ENCODE data around the gene XDH.

The XDH gene

GRCh38 chr2:31335921-31336585 lies 78.5 kb downstream of the XDH start:
- no peaks in the 10 kb centered on the region for H3K36me3 ChIP-seq (ENCODE audit: control insufficient read depth, low read length)
- H3K79me2 ChIP-seq (ENCODE audit: control insufficient read depth, low read length) = no peaks in the 10 kb centered on the region
- H3K9me2 ChIP-seq (replicated peaks; ENCODE audit: control insufficient read depth, low read length) = no peaks in the 10 kb centered on the region
- no peaks in the 10 kb centered on the region for H3F3A ChIP-seq (ENCODE audit: control insufficient read depth, insufficient read depth)
- no peak overlapping the region for H3K4me3 ChIP-seq (ENCODE audit: low read length)
- no peak overlapping the region for H3K27ac ChIP-seq (ENCODE audit: low read depth, low read length)
- no peak overlapping the region for H3K4me2 ChIP-seq (ENCODE audit: low read length)
- H3K4me1 ChIP-seq (ENCODE audit: control insufficient read depth, low read length) = no peaks in the 10 kb centered on the region
- no peak for TF ChIP-seq EZH2phosphoT487 (IDR thresholded peaks at IDR 0.05; ENCODE audit: borderline replicate concordance, low read length)
- TF ChIP-seq, protein P1, sequence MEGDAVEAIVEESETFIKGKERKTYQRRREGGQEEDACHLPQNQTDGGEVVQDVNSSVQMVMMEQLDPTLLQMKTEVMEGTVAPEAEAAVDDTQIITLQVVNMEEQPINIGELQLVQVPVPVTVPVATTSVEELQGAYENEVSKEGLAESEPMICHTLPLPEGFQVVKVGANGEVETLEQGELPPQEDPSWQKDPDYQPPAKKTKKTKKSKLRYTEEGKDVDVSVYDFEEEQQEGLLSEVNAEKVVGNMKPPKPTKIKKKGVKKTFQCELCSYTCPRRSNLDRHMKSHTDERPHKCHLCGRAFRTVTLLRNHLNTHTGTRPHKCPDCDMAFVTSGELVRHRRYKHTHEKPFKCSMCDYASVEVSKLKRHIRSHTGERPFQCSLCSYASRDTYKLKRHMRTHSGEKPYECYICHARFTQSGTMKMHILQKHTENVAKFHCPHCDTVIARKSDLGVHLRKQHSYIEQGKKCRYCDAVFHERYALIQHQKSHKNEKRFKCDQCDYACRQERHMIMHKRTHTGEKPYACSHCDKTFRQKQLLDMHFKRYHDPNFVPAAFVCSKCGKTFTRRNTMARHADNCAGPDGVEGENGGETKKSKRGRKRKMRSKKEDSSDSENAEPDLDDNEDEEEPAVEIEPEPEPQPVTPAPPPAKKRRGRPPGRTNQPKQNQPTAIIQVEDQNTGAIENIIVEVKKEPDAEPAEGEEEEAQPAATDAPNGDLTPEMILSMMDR (IDR thresholded peaks at IDR 0.05; ENCODE audit: low read depth, low read length, poor library complexity, severe bottlenecking) = no peak
- H4K20me1 ChIP-seq (ENCODE audit: control insufficient read depth, insufficient read depth, low read depth, low read length) = no peaks in the 10 kb centered on the region
- peaks cover 9% of the 10 kb centered on the region for H3K27me3 ChIP-seq (ENCODE audit: control insufficient read depth, low read length)
- H3K9me3 ChIP-seq (ENCODE audit: control insufficient read depth, insufficient read depth, low read length) = no peaks in the 10 kb centered on the region

GRCh38 chr2:31334311-31335026 lies 80.1 kb downstream of the XDH start:
- no peak overlapping the region for H3K27ac ChIP-seq (ENCODE audit: low read depth, low read length)
- no peak for TF ChIP-seq EZH2phosphoT487 (IDR thresholded peaks at IDR 0.05; ENCODE audit: borderline replicate concordance, low read length)
- TF ChIP-seq, protein P1 (IDR thresholded peaks at IDR 0.05; ENCODE audit: low read depth, low read length, poor library complexity, severe bottlenecking) = no peak

DNA sequence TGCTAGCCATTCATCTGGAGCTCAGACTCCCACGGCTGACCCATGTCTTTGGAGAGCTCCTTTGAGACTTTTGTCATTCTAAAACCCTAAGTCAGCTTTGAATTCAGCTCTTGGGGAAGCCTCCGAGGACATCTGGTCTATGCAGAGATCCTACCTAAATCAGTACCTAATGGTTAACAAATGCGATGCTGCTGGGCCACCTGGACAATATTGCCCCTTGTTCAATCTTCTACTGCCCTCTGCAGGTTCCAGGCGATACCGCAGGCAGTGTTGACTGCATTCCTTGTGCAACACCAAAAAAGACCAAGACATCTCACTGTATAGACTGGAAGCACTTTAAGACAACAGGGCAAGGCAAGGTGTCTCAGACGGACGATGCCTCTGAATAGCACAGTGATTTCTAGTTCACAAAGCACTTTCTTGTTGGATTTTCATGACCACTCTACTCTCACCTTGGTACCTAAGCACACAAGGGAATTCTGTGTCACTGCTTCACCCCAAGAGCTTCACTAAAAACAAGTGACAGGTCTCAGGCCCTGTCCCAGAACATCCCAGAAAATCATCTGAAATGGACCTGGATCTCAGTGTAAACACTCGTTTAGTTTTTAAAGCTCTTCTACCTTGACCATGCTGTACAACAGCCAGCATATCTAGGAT lies 80.9 kb downstream of the XDH start:
- H3K4me2 ChIP-seq (ENCODE audit: low read length) = no peak overlapping the region
- no peak overlapping the region for H3K4me3 ChIP-seq (ENCODE audit: low read length)
- no peaks in the 10 kb centered on the region for H3K79me2 ChIP-seq (ENCODE audit: control insufficient read depth, low read length)
- H3K36me3 ChIP-seq (ENCODE audit: control insufficient read depth, low read length) = no peaks in the 10 kb centered on the region
- no peaks in the 10 kb centered on the region for H3F3A ChIP-seq (ENCODE audit: control insufficient read depth, insufficient read depth)
- H3K9me3 ChIP-seq (ENCODE audit: control insufficient read depth, insufficient read depth, low read length) = no peaks in the 10 kb centered on the region
- no peaks in the 10 kb centered on the region for H3K9me2 ChIP-seq (replicated peaks; ENCODE audit: control insufficient read depth, low read length)
- TF ChIP-seq EZH2phosphoT487 (IDR thresholded peaks at IDR 0.05; ENCODE audit: borderline replicate concordance, low read length) = no peak
- TF ChIP-seq, protein P1 (IDR thresholded peaks at IDR 0.05; ENCODE audit: low read depth, low read length, poor library complexity, severe bottlenecking) = peak; percentile 98
- H4K20me1 ChIP-seq (ENCODE audit: control insufficient read depth, insufficient read depth, low read depth, low read length) = no peaks in the 10 kb centered on the region
- H3K27me3 ChIP-seq (ENCODE audit: control insufficient read depth, low read length) = peaks cover 10% of the 10 kb centered on the region
- no peaks in the 10 kb centered on the region for H3K4me1 ChIP-seq (ENCODE audit: control insufficient read depth, low read length)
- no peak overlapping the region for H3K27ac ChIP-seq (ENCODE audit: low read depth, low read length)

More at GRCh38 chr2:31334311-31335026, 80.1 kb downstream of the XDH start:
- Histone ChIP-seq H3K36me3 (ENCODE audit: control insufficient read depth, low read length) (no peaks in the 10 kb centered on the region), H3K27me3 (ENCODE audit: control insufficient read depth, low read length) (peaks cover 10% of the 10 kb centered on the region), H3K9me2 (replicated peaks; ENCODE audit: control insufficient read depth, low read length) (no peaks in the 10 kb centered on the region), H3K4me3 (ENCODE audit: low read length) (no peak overlapping the region), H4K20me1 (ENCODE audit: control insufficient read depth, insufficient read depth, low read depth, low read length) (no peaks in the 10 kb centered on the region), H3K4me1 (ENCODE audit: control insufficient read depth, low read length) (no peaks in the 10 kb centered on the region), H3F3A (ENCODE audit: control insufficient read depth, insufficient read depth) (no peaks in the 10 kb centered on the region), H3K79me2 (ENCODE audit: control insufficient read depth, low read length) (no peaks in the 10 kb centered on the region), H3K9me3 (ENCODE audit: control insufficient read depth, insufficient read depth, low read length) (no peaks in the 10 kb centered on the region), H3K4me2 (ENCODE audit: low read length) (no peak overlapping the region)

All from DOHH2 (cell line).